Natural killer cell (primary cell): ENCODE results near the gene EPM2A. TPM values are rescaled to one million over a fixed set of nuclear protein-coding genes. Genes with fewer than 3 reads are reported as not detected.

Experiments
- ATAC-seq, 3 donors: fragments of 150-1000 bp in 2 of 3; fragments of 200-7000 bp in 1 of 3; cut with Tn5 transposase; 1 replicate in 1 of 3; 2 replicates in 2 of 3; pipeline ENCODE4 v1.10.0; 2021; ENCODE audit warnings: mild to moderate bottlenecking in 2 of 3, moderate library complexity in 2 of 3
- DNase-seq, 2 donors: peaks; one replicate each; pipeline versions ENCODE4 v3.0.0 to v3.0.0-alpha.2; 2013 to 2021; ENCODE audit warnings: mixed read lengths in 1 of 2
- H3K27ac ChIP-seq: one replicate; pipeline ENCODE4 v1.5.1; 2013; ENCODE audit warnings: mild to moderate bottlenecking, low read length
- H3K27me3 ChIP-seq: one replicate; pipeline ENCODE4 v1.6.1; 2013; ENCODE audit warnings: low read length; ENCODE audit not compliant: control insufficient read depth, insufficient read depth
- H3K36me3 ChIP-seq: one replicate; pipeline ENCODE4 v1.6.1; 2013; ENCODE audit warnings: low read length; ENCODE audit not compliant: control insufficient read depth, insufficient read depth
- H3K4me1 ChIP-seq: one replicate; pipeline ENCODE4 v1.6.1; 2013; ENCODE audit warnings: low read length; ENCODE audit not compliant: control insufficient read depth, insufficient read depth
- H3K4me3 ChIP-seq: one replicate; pipeline ENCODE4 v1.5.1; 2013; ENCODE audit warnings: low read length
- H3K9me3 ChIP-seq: one replicate; pipeline ENCODE4 v1.6.1; 2013; ENCODE audit warnings: low read length; ENCODE audit not compliant: control insufficient read depth, insufficient read depth
- H3K27ac Mint-ChIP-seq, 2 donors: one replicate each; pipeline ENCODE4 v1.8.0; 2022; ENCODE audit warnings: mild to moderate bottlenecking in 2 of 2, mixed read lengths in 2 of 2, moderate library complexity in 1 of 2
- H3K27me3 Mint-ChIP-seq, 2 donors: one replicate each; pipeline ENCODE4 v1.8.0; 2022; ENCODE audit warnings: low read depth in 2 of 2, mixed read lengths in 2 of 2
- H3K36me3 Mint-ChIP-seq: one replicate; pipeline ENCODE4 v1.8.0; 2022; ENCODE audit warnings: mixed read lengths
- H3K4me1 Mint-ChIP-seq, 2 donors: one replicate each; pipeline ENCODE4 v1.8.0; 2022; ENCODE audit warnings: mixed read lengths in 2 of 2
- H3K4me3 Mint-ChIP-seq: one replicate; pipeline ENCODE4 v1.8.0; 2022; ENCODE audit warnings: mild to moderate bottlenecking, moderate library complexity, mixed read lengths
- H3K9me3 Mint-ChIP-seq, 2 donors: one replicate each; pipeline ENCODE4 v1.8.0; 2022; ENCODE audit warnings: mixed read lengths in 2 of 2
- CTCF ChIP-seq: fragments of 200-600 bp; IDR thresholded peaks from one replicate; pipeline ENCODE4 v1.8.0; 2022; ENCODE audit warnings: antibody characterized with exemption
- WGBS: methylation state at CpG from one replicate; pipeline ENCODE4 v1.1.7; 2013; ENCODE audit warnings: missing lambda C conversion rate; ENCODE audit not compliant: insufficient coverage; 5-methylcytosine and 5-hydroxymethylcytosine counted together
- intact Hi-C: fragments of 100-400 bp; cut with micrococcal nuclease; formaldehyde crosslinking; loops from one replicate; pipeline ENCODE4 v1.14.2; 2022
- total RNA-seq, 4 donors: library from RNA; stranded (reverse); fragments of 120-200 nt in 1 of 4; gene quantifications; one replicate each; pipeline versions ENCODE4 v1.2.3 to v1.2.4, GENCODE V29; 2013 to 2022

The EPM2A gene
- total RNA-seq, 3 donors from 2014 or later (not counting 1 experiment from before 2014, with no cell fraction given): 5.2 to 6.9 (median 6.7) TPM

DNA sequence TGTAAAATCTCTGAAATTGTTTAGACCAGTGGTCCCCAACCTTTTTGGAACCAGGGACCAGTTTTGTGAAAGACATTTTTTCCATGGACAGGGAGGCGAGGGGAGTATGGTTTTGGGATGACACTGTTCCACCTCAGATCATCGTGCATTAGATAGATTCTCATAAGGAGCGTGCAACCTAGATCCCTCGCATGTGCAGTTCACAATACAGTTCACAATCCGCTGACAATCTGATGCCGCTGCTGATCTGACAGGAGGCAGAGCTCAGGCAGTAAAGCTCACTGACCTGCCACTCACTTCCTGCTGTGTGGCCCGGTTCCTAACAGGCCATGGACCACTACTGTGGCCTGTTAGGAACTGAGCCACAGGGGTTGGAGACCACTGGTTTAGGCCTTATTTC is 115.2 kb downstream of the EPM2A start:
- Histone ChIP-seq H3K27ac (no peak overlapping the region), H3K4me3 (no peak overlapping the region), H3K4me1 (no peaks in the 10 kb centered on the region), H3K27me3 (no peaks in the 10 kb centered on the region), H3K36me3 (no peaks in the 10 kb centered on the region), H3K9me3 (no peaks in the 10 kb centered on the region)
- no peak overlapping the region for H3K27ac Mint-ChIP-seq
- TF ChIP-seq CTCF: no peak
- H3K4me3 Mint-ChIP-seq: no peak overlapping the region
- H3K27me3 Mint-ChIP-seq: no peaks in the 10 kb centered on the region
- peaks cover 0 to 3% of the 10 kb centered on the region in 2 donors for H3K9me3 Mint-ChIP-seq
- no peaks in the 10 kb centered on the region for H3K36me3 Mint-ChIP-seq
- no peak for ATAC-seq
- DNase-seq: no peak
- no peaks in the 10 kb centered on the region for H3K4me1 Mint-ChIP-seq
- 94% methylated on average over 7 of the region's 7 CpGs for WGBS
- intact Hi-C loops: no loop called here

DNA sequence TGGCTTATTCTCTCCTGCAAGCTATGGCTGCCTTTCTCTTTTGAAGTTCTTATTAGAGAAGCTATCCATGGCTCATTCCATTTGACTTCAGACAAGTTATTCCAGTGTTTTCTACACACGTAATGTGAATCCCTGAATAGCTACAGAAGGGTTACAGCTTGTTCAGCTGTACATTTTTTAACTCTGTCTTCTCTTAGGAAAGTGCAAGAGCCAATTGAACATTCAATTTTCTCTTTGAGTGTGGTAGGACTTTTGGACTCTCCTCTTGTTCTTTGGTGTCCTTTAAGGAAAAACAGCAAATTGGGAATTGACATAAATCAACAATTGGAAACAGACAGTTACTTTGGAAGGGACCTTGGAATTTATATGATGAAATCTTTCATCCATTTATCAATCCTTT is 125.8 kb downstream of the EPM2A start:
- no peaks in the 10 kb centered on the region for H3K4me1 ChIP-seq
- no peaks in the 10 kb centered on the region for H3K27me3 ChIP-seq
- H3K36me3 ChIP-seq: no peaks in the 10 kb centered on the region
- ATAC-seq (no peak), DNase-seq (no peak)
- Mint-ChIP-seq H3K4me3 (no peak overlapping the region), H3K27me3 (peaks cover 0 to 2% of the 10 kb centered on the region in 2 donors), H3K9me3 (peaks cover 0 to 13% of the 10 kb centered on the region in 2 donors), H3K27ac (no peak overlapping the region), H3K4me1 (no peaks in the 10 kb centered on the region), H3K36me3 (no peaks in the 10 kb centered on the region)
- no peak overlapping the region for H3K4me3 ChIP-seq
- TF ChIP-seq CTCF: no peak
- H3K27ac ChIP-seq: no peak overlapping the region
- intact Hi-C loops: no loop called here
- no peaks in the 10 kb centered on the region for H3K9me3 ChIP-seq
- 87% methylated on average over 1 of the region's 1 CpG for WGBS

GRCh38 chr6:145608850-145609249 is 126.5 kb downstream of the EPM2A start:
- no peaks in the 10 kb centered on the region for H3K36me3 Mint-ChIP-seq
- H3K27ac Mint-ChIP-seq: no peak overlapping the region
- 90% methylated on average over 1 of the region's 1 CpG for whole genome bisulfite sequencing
- Histone ChIP-seq H3K27ac (no peak overlapping the region), H3K36me3 (no peaks in the 10 kb centered on the region), H3K4me3 (no peak overlapping the region), H3K27me3 (no peaks in the 10 kb centered on the region), H3K9me3 (no peaks in the 10 kb centered on the region), H3K4me1 (no peaks in the 10 kb centered on the region)
- no peak for TF ChIP-seq CTCF
- H3K27me3 Mint-ChIP-seq: peaks cover 0 to 2% of the 10 kb centered on the region in 2 donors
- H3K4me1 Mint-ChIP-seq: no peaks in the 10 kb centered on the region
- no peak overlapping the region for H3K4me3 Mint-ChIP-seq
- peaks cover 0 to 10% of the 10 kb centered on the region in 2 donors for H3K9me3 Mint-ChIP-seq
- no peak for DNase-seq
- intact Hi-C loops: no loop called here
- ATAC-seq: no peak

- H3K36me3 Mint-ChIP-seq: no peaks in the 10 kb centered on the region
- Histone ChIP-seq H3K9me3 (no peaks in the 10 kb centered on the region), H3K4me1 (no peaks in the 10 kb centered on the region), H3K36me3 (no peaks in the 10 kb centered on the region), H3K27ac (no peak overlapping the region), H3K27me3 (no peaks in the 10 kb centered on the region), H3K4me3 (no peak overlapping the region)
- H3K27ac Mint-ChIP-seq: no peak overlapping the region
- H3K27me3 Mint-ChIP-seq: no peaks in the 10 kb centered on the region
- no peak overlapping the region for H3K4me3 Mint-ChIP-seq
- intact Hi-C loops: no loop called here
- WGBS: no CpG with 5 or more reads among the region's 1 CpG
- ATAC-seq: no peak
- H3K9me3 Mint-ChIP-seq: peaks cover 6 to 11% of the 10 kb centered on the region in 2 donors
- TF ChIP-seq CTCF: no peak
- no peaks in the 10 kb centered on the region for H3K4me1 Mint-ChIP-seq
- no peak for DNase-seq
Measured at GRCh38 chr6:145603991-145604390, 131.3 kb downstream of the EPM2A start.
